Effector CD8-positive, alpha-beta T cell (primary cell): Measurements from ENCODE around the gene CCSER1.
"Not testable (repeated sequence)": the region's sequence is repeated elsewhere in the genome, so short reads cannot be mapped to it uniquely, and the experiment has no call there.

ENCODE experiments used
- DNase-seq: peaks from one replicate; lab custom pipeline; 2025; lab: John Stamatoyannopoulos, UW

Gene CCSER1

DNA sequence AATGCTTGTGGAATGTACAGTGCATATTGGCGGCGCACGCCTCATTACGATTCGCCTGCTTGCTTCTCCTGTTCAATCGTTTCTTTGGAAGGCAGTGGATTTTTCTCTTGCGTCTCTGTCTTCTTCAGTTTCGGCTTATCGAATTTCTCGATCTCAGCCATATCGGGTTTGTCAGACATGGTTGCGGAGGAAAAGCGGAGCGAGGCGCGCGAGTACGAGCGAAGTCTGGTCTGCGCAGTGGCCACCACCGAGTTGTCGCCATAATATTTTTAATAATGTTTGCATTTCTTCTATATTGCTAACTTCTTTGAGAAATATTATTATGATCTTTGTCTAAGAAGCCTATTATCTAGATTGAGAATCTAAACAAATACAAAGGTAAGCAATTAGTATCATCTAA is 711.7 kb downstream of the CCSER1 start:
- DNase-seq, result not testable (repeated sequence)

DNA sequence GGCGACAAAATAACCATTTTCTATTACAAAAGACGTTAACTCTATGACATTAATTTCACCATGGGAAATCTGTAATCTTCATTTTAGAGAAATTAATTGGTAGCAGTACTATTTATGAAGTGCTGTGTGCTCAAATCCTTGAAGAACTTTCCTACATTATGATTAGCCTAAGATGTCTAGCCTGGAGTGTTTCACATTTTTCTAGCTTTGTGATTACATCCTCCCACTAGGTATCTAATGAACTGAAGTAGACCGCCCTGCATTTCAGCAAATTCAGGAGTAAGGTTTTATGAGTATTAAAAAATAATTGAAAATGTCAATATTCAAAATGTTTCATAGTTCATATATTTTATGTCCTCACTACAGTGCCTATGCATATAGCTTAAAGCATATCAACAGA is 713.1 kb downstream of the CCSER1 start:
- DNase-seq, result no peak

DNA sequence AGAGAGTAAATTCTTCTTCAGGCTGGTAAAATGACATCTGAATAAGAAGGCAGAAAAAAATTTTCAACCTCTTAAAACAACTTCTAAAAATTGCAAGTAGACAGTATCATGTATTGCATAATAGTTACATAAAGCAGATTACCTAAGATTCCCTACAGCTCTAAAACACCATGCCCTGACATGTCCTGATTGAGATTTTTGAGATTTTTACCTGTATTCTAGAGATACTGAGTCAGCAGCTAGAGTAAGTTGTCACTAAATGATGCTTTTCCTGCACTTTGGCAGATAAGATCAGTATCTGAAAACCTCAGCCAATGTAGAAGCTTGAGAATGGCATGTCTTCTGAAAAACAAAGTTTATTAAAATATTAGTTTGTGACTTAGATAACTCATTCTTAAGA is 713.6 kb downstream of the CCSER1 start:
- no peak for DNase-seq

DNA sequence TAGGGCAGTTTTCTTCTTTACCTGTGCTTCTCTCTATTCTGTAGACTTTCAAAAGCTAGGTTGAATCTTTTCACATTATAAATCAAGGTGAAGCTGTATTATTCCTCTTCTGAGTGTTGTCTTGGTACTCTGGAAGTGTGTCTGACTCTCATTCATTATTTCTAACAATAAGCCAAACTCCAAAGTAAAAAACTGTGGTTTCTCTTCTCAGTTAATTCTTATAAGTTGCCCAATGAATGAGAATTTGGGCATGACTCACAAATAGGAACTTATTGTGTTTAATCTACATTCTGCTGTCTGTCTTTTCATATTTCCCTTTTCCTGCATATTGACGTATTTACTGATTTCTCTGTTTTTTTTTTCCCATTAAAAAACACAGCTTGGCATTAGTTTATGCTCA is 714.5 kb downstream of the CCSER1 start:
- no peak for DNase-seq

DNA sequence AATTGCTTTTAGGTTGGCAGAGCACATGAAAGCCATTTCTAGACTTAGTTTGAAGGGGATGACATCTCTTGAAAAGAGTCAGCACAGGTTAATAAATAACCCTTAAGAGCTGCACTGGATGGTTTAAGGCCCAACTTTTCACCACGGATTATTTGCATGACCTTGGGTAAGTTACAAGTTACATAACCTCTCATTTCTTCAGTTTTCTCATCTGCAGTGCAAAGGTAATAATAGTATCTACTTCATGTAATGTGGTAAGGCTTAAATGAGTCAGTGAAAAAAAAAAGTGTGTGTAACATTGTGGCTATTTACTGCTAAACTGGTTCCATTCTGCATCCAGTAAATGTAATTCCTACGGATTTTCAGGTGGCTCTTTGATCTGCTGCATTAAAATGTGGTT is 715.8 kb downstream of the CCSER1 start:
- no peak for DNase-seq

DNA sequence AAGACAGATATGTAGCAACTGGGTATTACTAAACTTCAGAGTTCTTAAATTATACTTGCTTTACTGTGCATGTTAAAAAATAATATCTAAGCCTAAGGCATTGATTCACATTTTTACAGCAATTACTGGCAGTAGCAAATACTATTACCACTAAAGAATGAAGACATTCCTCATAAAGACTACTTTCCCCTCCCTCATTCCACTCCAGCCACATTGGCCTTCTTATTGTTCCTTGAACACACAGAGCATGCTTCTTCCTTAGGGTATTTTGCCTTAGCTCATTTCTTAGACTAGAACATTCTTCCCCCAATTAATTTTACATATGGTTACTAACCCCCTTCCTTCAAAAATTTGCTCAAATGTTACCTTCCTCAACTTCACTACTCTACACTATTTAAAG is 717.0 kb downstream of the CCSER1 start:
- no peak for DNase-seq

DNA sequence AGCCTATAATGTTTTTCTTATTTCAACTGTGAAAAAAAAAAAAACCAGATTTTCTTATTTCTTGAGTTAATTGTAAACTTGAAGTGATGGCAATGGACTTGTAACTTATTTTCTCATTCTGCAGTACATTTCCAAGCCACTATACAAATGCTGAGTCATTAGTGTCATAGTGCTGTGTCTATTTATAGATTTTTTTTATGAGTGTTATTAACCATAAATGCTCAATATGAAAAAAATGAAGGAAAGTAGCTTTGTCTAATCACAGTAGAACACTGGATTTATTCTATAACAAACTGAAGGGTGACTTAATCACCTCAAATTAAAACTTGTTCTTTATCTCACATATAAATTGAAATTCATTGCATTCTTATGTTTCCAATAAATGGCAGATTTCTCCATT is 718.6 kb downstream of the CCSER1 start:
- no peak for DNase-seq

DNA sequence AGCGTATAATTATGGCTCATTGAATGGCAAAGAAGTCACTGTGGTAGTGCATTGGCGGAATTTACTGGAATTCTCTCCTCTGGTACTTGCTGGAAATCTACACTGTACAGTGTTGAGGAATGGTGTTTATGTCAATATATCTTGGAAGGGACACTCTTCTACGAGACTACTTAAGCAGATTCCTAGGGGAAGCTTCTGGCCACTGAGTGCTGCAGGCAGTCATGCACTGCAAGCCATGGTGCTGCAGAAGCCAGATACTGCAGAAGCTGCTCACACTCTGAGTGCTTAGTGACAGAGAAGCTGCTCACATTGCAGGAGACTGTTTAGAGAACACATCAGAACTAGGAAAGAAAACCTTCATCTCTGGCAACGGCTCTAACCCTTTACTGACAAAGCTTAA is 725.0 kb downstream of the CCSER1 start:
- DNase-seq, result no peak

DNA sequence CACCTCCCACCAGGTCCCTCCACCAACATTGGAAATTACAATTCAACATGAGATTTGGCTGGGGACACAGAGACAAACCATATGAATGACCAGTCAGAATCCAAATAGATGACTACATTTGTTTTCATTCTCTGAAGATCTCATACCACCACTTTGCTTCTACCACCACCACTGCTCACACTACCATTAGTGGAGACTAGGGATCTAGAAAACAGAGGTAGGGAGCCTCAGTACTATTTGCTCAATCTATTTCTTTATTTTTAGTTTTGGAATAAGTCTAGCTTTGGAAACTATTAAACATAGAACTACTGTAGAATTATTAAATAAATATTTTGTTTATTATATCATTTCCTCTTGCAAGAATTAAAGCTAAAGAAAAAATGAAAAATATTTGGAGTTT is 727.9 kb downstream of the CCSER1 start:
- no peak for DNase-seq

DNA sequence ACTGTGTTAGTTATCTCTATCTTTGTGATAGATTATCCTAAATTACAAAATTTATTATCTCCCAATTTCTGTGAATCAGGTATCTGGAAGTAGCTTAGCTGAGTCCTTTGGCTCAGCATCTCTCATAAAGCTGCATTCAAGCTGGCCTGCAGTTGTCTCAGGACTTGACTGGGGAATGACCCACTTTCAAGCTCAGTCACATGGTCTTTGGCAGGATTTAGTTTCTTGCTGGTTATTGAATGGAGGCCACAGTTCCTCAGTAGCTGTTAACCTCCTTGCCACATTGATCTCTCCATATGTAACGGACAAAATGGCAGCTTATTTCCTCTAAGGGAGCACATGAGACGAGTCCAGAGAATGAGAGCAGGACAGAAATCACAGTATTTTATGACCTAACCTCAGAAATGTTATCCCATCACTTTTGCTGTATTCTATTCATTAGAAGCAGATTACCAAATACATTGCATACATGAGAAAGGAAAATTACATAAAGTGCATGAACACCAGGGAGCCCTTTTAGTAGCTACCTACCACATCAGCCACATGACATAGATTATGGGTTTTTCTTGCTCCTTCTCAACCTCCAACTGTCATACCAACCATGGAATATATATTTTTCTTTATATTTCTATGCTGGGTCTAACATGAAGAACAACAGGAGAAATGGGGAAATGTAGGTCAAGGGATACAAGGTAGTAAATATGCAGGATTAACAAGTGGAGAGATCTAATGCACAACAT is 730.1 kb downstream of the CCSER1 start:
- no peak for DNase-seq

DNA sequence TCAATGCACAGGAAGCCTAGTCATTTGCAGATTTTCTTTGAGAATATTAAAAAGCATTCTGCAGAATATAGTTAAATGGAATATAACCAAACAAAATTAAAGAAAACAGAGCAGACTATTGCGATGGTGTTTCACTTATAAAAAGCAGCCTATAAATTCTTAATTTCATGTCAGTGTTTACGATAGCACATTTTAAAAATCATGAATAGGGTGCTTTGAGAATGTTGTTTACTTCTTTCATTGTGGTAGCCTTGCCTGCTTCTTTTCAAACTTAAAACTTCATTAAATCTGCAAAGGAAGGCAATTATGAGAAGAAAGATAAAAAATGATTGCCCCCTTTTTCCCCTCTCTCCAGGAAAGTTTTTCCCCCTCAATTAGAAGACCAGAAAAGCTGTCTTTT is 748.6 kb downstream of the CCSER1 start:
- no peak for DNase-seq

DNA sequence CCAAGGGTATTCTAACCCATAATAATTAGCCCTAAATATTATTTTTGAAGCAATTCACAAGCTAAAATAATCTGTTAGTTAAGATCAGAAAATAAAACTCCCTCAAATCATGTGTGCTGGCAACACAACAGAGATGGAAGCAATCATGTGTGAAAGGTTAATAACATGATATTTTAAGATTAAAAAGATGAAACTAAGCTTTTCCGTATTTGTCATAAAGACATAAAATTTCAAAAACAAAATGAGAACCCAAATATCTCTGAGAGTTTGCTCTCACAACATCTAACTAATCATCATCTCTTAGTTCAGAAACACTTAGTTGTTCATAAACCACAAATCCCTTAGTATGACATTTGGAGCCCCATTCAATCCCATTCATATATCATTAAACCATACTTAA is 749.1 kb downstream of the CCSER1 start:
- no peak for DNase-seq

DNA sequence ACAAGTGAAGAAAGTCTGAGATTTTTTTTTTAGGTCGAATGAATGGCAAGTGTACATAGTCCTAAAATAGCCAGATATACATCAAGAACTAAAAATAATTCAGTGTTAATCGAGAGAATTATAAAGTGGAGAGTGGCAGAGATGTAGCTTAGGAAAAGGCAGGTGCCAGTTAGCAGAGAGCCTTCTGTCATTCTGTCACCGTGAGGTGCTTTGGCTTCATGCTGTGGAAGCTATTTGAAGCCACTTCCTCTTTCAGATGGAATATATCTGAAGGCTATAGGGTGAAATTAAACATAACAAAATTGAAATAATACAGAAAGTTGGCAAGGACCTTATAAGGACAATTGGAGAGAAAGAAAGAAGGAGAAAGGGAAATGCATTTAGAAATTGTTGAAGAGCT is 756.3 kb downstream of the CCSER1 start:
- no peak for DNase-seq

DNA sequence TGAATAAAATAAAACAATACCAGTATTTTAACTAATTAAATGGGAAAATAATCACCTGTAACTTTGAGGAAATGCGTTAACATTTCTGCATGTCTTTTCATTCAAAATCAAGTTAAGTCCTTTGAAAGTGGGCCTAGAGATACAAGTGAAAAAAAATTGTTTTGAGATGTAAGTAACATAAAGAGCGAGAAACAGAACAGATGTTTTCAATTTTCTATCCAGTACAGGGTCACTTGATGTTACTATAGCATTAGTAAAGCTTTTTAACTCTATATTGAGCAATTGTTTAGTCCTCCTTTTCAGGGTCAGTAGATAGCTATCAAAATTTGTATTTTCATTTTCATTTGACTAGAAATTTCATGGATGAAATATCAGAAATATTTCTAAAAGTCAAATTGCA is 761.4 kb downstream of the CCSER1 start:
- DNase-seq, result no peak

DNA sequence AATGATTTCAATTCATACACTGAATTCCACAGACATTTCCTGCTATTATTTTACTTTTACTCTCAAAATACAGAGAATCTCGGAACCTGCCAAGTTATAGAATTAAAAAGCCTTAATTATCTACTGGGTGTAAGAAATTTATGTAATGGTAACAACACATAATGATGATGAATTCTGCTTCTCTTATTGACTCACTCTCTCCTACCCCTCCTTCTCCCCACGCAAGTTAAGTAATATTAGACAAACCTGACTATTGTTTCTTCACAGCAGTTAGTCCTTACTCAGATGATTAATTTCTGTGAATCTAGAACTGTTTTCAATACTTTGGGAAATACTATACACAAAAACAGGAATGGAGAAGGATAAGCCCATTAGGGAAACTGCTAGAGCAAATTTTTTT is 762.0 kb downstream of the CCSER1 start:
- no peak for DNase-seq

DNA sequence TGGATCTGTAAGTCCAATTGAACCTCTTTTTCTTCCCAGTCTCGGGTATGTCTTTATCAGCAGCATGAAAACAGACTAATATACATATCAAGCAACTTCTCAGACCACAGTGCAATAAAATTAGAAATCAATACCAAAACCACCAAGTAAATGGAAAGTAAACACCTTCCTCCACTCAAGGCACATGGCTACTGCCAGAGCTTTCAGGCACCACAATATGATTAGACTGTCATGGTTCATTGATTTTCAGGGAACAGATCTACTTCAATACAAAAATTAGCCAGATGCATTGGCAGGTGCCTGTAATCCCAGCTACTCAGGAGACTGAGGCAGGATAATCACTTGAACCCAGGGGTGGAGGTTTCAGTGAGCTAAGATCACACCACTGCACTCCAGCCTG is 776.2 kb downstream of the CCSER1 start:
- not testable (repeated sequence) for DNase-seq

DNA sequence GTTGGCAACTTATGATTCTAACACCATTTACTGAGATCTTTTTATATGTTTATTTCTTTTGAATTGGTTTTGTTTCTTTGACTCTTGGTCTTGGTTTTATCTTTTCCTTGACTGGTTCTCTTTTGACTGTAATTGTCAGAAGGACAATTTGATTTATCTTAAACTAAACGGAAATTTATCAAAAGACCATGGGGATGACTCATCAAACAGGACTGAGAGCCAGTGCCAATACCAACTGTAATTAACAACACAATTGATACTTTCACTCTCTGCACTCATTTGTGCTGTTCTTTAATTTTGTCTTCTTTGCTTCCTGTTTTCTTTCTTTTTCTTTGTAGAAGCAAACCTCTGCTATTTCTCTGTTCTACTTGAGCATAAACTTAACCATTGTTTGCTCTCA is 776.8 kb downstream of the CCSER1 start:
- DNase-seq, result no peak

DNA sequence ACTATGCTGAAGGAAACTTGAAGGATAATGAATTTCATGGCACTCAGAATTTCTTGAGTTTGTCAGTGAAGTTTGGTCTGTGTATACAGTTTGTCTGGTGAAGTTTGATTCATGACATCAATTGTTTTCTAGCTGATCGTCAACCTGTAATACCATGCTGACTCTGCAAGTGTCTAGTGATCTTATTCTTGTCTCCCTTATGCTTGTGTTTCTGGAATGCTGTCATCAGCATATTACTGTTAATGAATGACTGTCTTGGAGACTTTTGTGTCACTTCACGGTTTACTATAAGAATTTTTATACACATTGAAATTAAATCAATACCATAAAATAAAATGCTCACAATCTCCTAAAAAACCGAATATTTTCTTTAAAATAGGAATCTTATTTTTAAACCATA is 779.0 kb downstream of the CCSER1 start:
- no peak for DNase-seq

DNA sequence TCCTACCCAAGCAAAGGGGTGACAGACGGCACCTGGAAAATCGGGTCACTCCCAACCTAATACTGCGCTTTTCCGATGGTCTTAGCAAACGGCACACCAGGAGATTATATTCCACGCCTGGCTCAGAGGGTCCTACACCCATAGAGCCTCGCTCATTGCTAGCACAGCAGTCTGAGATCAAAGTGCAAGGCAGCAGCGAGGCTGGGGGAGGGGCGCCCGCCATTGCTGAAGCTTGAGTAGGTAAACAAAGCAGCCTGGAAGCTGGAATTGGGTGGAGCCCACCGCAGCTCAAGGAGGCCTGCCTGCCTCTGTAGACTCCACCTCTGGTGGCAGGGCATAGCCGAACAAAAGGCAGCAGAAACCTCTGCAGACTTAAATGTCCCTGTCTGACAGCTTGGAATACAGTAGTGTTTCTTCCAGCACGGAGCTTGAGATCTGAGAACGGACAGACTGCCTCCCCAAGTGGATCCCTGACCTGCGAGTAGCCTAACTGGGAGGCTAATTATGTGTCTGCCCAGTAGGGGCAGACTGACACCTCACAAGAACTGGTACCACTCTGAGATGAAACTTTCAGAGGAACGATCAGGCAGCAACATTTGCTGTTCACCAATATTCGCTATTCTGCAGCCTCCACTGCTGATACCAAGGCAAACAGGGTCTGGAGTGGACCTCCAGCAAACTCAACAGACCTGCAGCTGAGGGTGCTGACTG is 784.7 kb downstream of the CCSER1 start:
- DNase-seq, result not testable (repeated sequence)

DNA sequence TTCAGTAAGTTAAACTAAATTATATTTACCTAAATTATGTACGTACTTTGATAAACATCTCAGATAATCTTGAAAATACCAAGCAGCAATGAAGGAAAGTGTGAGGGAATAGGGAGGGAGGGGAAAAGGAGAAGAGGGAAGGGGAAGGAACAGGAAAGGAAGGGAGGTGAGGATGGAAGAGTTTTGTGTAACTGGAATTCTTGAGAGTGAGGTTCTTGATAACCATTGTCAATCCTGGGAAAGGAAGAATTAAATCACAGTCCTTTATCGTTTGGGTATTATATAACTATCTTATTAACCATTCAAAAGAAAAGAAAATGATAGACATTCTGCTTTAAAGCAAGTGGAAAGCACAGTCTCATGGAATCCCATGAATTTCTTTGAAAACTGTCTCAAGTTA is 795.0 kb downstream of the CCSER1 start:
- no peak for DNase-seq

DNA sequence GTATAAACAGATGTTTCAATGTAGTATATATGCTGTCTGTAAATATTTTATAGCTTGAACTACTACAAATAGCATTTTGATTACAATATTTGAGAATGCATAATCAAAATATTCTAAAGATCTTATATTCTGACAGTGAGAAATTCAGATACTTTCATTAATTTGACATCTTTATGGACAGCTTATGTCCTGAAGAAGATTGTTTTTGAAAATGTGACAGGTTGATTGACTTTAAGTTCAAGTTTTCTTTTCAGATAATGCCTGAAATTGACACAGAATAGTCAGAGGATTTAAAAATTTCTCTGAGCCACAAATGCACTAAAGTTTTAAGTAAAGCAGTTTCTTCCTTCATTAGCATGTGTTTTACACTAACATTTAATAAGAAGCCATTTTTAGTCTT is 799.8 kb downstream of the CCSER1 start:
- DNase-seq, result no peak

DNA sequence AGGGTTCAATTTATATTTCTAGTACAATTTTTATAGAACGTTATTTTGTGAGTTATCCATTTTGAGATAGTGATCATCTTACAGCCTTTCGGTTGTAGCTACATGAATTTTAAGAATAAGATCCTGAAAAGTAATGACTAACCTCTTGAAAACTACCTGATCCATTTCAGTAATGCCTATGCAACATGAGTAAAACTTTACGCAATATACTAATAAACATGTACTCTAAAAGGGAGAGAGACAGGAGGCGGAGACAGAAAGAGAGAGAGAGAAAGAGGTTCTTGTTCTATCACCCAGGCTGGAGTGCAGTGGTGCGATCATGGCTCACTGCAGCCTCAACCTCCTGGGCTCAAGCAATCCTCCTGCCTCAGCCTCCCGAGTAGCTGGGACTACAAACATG is 816.1 kb downstream of the CCSER1 start:
- DNase-seq, result no peak

DNA sequence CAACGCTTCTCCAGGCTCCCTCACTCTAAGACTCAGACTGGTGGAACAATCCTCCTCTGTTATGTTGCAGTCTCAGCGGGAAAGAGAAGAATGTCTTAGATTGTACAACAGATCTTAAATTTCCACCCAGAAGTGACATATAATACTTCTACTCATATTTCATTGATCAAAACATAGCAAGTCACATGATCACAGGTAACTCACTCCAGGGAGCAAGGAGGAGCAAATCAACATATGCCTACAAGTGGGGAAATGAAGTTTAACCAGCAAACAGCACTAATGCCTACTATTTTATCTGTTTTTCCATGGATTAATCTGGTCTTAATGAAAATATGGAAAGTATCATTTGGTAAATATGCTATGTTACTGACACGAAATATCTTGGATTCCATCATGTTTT is 819.8 kb downstream of the CCSER1 start:
- DNase-seq, result no peak

DNA sequence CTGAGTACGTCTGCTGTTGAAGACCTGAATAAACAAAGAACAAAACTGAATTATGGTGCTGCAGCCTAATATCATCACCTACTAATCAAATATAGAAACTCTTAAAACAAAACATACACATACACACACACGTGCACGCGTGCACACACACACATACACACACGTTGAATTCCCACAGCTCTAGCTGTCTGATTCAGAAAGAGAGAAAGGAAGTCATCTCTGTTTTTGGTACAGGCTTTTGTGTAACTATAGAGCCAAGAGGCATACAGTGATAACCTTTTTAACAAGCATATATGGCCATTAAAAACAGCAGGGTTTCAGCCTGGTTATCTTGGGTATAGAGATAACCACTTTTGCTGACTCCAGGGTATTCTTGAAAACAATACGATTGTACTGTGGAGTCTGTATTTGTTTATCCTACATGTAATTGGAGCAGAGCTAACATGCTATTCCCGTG is 823.2 kb downstream of the CCSER1 start:
- DNase-seq, result no peak
